Aorta (tissue), 5 donors: ENCODE data around the gene CLIC5. TPM values are rescaled to one million over a fixed set of nuclear protein-coding genes. Genes with fewer than 3 reads are reported as not detected.
A peak's percentile ranks its signal among the peaks of the same experiment; 100 is the strongest.

Experiments used
- ATAC-seq: fragments of 200-7000 bp; cut with Tn5 transposase; one replicate; pipeline ENCODE4 v1.9.1; 2022; ENCODE audit warnings: moderate library complexity; ENCODE audit not compliant: low FRiP score
- DNase-seq, 2 donors: peaks; one replicate each; pipeline ENCODE4 v3.0.0-alpha.2; 2020
- H3K27ac ChIP-seq, 2 donors: one replicate each; pipeline ENCODE4 v1.5.1; 2013; ENCODE audit warnings: low read length in 2 of 2, mild to moderate bottlenecking in 2 of 2, moderate library complexity in 2 of 2, control low read depth in 1 of 2, inconsistent platforms in 1 of 2, low read depth in 1 of 2
- H3K27me3 ChIP-seq, 2 donors: one replicate each; pipeline ENCODE4 v1.6.1; 2013; ENCODE audit warnings: control low read depth in 1 of 2, low read length in 1 of 2, mild to moderate bottlenecking in 1 of 2, moderate library complexity in 1 of 2; ENCODE audit not compliant: insufficient read depth in 2 of 2, control insufficient read depth in 1 of 2
- H3K36me3 ChIP-seq, 2 donors: one replicate each; pipeline ENCODE4 v1.6.1; 2013; ENCODE audit warnings: control low read depth in 1 of 2, low read length in 1 of 2, mild to moderate bottlenecking in 1 of 2; ENCODE audit not compliant: insufficient read depth in 2 of 2, control insufficient read depth in 1 of 2
- H3K4me1 ChIP-seq, 2 donors: one replicate each; pipeline ENCODE4 v1.6.1; 2013; ENCODE audit warnings: low read length in 2 of 2, control low read depth in 1 of 2, mild to moderate bottlenecking in 1 of 2, moderate library complexity in 1 of 2; ENCODE audit not compliant: insufficient read depth in 2 of 2, control insufficient read depth in 1 of 2
- H3K4me3 ChIP-seq, 2 donors: one replicate each; pipeline ENCODE4 v1.5.1; 2013; ENCODE audit warnings: low read length in 2 of 2, control low read depth in 1 of 2, mild to moderate bottlenecking in 1 of 2
- H3K9me3 ChIP-seq: one replicate; pipeline ENCODE4 v1.6.1; 2013; ENCODE audit warnings: mild to moderate bottlenecking, low read length; ENCODE audit not compliant: control insufficient read depth
- WGBS, 2 donors: extraction: QIAGEN DNeasy Blood & Tissue Kit; methylation state at CpG; one replicate each; pipeline ENCODE4 v1.1.7; 2013; 5-methylcytosine and 5-hydroxymethylcytosine counted together
- intact Hi-C, 2 donors: fragments of 100-400 bp; cut with DNase I; formaldehyde crosslinking; loops; one replicate each; pipeline versions ENCODE4 v1.14.2 to v1.15.0; 2022
- polyA plus RNA-seq, 2 donors: library from polyadenylated mRNA; stranded (reverse); fragments of 200-250 nt; gene quantifications; one replicate each; pipeline ENCODE4 v1.2.3, GENCODE V29; 2013
- total RNA-seq, 2 donors: library from RNA; stranded (reverse); fragmentation: NEBNext Ultra II Directional; extraction: Animal tissue kit (Norgen Biotek cat#: 25700); gene quantifications; one replicate each; pipeline ENCODE4 v1.2.1, GENCODE V29; 2021
- donor health status: healthy with polysubstance abuse.
- donor health status: Bipolar disorder and iron deficiency.
- donor health status: DM: no; HTN: no; CAD: no.
- donor health status: DM: no; HTN: no; CAD: no.
- donor health status: DM: yes; HTN: yes; CAD: no.

Gene CLIC5
- total and polyA plus RNA-seq, 4 donors = 0.10 to 9.2 (median 4.7) TPM

- Histone ChIP-seq H3K9me3 (peaks cover 2% of the 10 kb centered on the region), H3K4me1 (no peaks in the 10 kb centered on the region), H3K4me3 (no peak overlapping the region), H3K27me3 (no peaks in the 10 kb centered on the region), H3K36me3 (no peaks in the 10 kb centered on the region), H3K27ac (no peak overlapping the region)
- 59 to 63% methylated on average over 5 of the region's 5 CpGs for WGBS, 2 donors
- no peak for DNase-seq
- ATAC-seq = peak; percentile 58
- intact Hi-C loops = no loop called here
These were observed 26.8 kb upstream of the CLIC5 start for GRCh38 chr6:46042355-46042999.

GRCh38 chr6:46040288-46040687 is 24.6 kb upstream of the CLIC5 start:
- Histone ChIP-seq H3K36me3 (no peaks in the 10 kb centered on the region), H3K4me1 (no peaks in the 10 kb centered on the region), H3K27me3 (no peaks in the 10 kb centered on the region), H3K27ac (no peak overlapping the region), H3K9me3 (peaks cover 2% of the 10 kb centered on the region), H3K4me3 (no peak overlapping the region)
- intact Hi-C loops = no loop called here
- no peak for DNase-seq
- ATAC-seq = no peak
- WGBS, 2 donors = 96 to 97% methylated on average over 7 of the region's 7 CpGs

- no peak for ATAC-seq
- Histone ChIP-seq H3K4me1 (no peaks in the 10 kb centered on the region), H3K4me3 (no peak overlapping the region), H3K27me3 (no peaks in the 10 kb centered on the region), H3K9me3 (peaks cover 2% of the 10 kb centered on the region), H3K36me3 (no peaks in the 10 kb centered on the region), H3K27ac (no peak overlapping the region)
- DNase-seq = no peak
- intact Hi-C loops = no loop called here
These were observed 24.0 kb upstream of the CLIC5 start for GRCh38 chr6:46039646-46040045.

GRCh38 chr6:46036911-46037310 is 21.3 kb upstream of the CLIC5 start:
- intact Hi-C loops = no loop called here
- Histone ChIP-seq H3K4me3 (no peak overlapping the region), H3K4me1 (no peaks in the 10 kb centered on the region), H3K36me3 (no peaks in the 10 kb centered on the region), H3K9me3 (peaks cover 4% of the 10 kb centered on the region), H3K27me3 (peaks cover 0 to 3% of the 10 kb centered on the region in 2 donors), H3K27ac (no peak overlapping the region)
- ATAC-seq (no peak), DNase-seq (no peak)
- 92 to 94% methylated on average over 1 of the region's 1 CpG for WGBS, 2 donors

GRCh38 chr6:46035242-46035641 is 19.6 kb upstream of the CLIC5 start:
- H3K36me3 ChIP-seq = no peaks in the 10 kb centered on the region
- DNase-seq (no peak), ATAC-seq (no peak)
- H3K4me3 ChIP-seq = no peak overlapping the region
- no peak overlapping the region for H3K27ac ChIP-seq
- no peaks in the 10 kb centered on the region for H3K4me1 ChIP-seq
- intact Hi-C loops = no loop called here
- peaks cover 4% of the 10 kb centered on the region for H3K9me3 ChIP-seq
- H3K27me3 ChIP-seq = peaks cover 0 to 3% of the 10 kb centered on the region in 2 donors
- WGBS, 2 donors = 76 to 79% methylated on average over 1 of the region's 1 CpG

- no peak overlapping the region for H3K27ac ChIP-seq
- DNase-seq = no peak
- whole genome bisulfite sequencing, 2 donors = 54 to 66% methylated on average over 6 of the region's 6 CpGs
- no peaks in the 10 kb centered on the region for H3K36me3 ChIP-seq
- H3K4me3 ChIP-seq = no peak overlapping the region
- intact Hi-C loops = no loop called here
- peaks cover 1% of the 10 kb centered on the region for H3K9me3 ChIP-seq
- H3K4me1 ChIP-seq = no peaks in the 10 kb centered on the region
- peaks cover 0 to 3% of the 10 kb centered on the region in 2 donors for H3K27me3 ChIP-seq
- no peak for ATAC-seq
These were observed 16.7 kb upstream of the CLIC5 start for GRCh38 chr6:46032110-46032998.

- WGBS, 2 donors = 94 to 98% methylated on average over 1 of the region's 1 CpG
- Histone ChIP-seq H3K4me1 (peaks cover 0 to 2% of the 10 kb centered on the region in 2 donors), H3K27ac (no peak overlapping the region), H3K36me3 (no peaks in the 10 kb centered on the region), H3K4me3 (no peak overlapping the region), H3K9me3 (peaks cover 1% of the 10 kb centered on the region), H3K27me3 (peaks cover 0 to 3% of the 10 kb centered on the region in 2 donors)
- intact Hi-C loops = no loop called here
- DNase-seq (no peak), ATAC-seq (no peak)
These were observed 13.9 kb upstream of the CLIC5 start for GRCh38 chr6:46029602-46030001.

GRCh38 chr6:46026307-46026706 is 10.6 kb upstream of the CLIC5 start:
- Histone ChIP-seq H3K27ac (no peak overlapping the region), H3K36me3 (no peaks in the 10 kb centered on the region), H3K4me3 (no peak overlapping the region), H3K27me3 (no peaks in the 10 kb centered on the region), H3K4me1 (peaks cover 0 to 2% of the 10 kb centered on the region in 2 donors), H3K9me3 (no peaks in the 10 kb centered on the region)
- intact Hi-C loops = no loop called here
- ATAC-seq (no peak), DNase-seq (no peak)
- 80 to 82% methylated on average over 2 of the region's 2 CpGs for WGBS, 2 donors

GRCh38 chr6:46025573-46025972 is 9.9 kb upstream of the CLIC5 start:
- 69 to 76% methylated on average over 4 of the region's 4 CpGs for WGBS, 2 donors

More at GRCh38 chr6:46025573-46025972, 9.9 kb upstream of the CLIC5 start:
- Histone ChIP-seq H3K36me3 (no peaks in the 10 kb centered on the region), H3K4me3 (no peak overlapping the region), H3K4me1 (peaks cover 0 to 2% of the 10 kb centered on the region in 2 donors), H3K9me3 (no peaks in the 10 kb centered on the region), H3K27me3 (no peaks in the 10 kb centered on the region), H3K27ac (no peak overlapping the region)
- DNase-seq = no peak
- ATAC-seq = no peak
- intact Hi-C loops = no loop called here
